ENCODE results near the gene FGD3.
A peak's percentile ranks its signal among the peaks of the same experiment; 100 is the strongest.

FGD3 gene

DNA sequence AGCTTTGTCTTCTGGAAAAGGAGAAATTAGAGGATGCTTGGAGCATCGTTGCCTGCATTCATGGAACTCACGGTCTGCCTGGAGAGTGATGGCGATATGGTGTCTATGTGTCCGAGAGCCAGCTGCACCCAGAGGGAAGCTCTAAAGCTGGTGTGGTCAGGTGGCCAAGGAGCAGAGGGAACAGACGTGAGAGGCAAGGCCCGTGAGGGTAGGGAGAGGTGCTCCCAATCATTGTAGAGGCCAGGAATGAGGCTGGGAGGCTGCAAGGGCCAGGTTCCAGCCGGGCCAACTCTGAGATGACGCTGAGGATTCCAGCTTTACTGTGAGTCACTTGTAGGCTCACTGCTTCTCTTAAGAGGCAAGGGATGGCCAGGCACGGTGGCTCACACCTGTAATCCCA is 7.6 kb downstream of the FGD3 start:
- DNase-seq, result no peak

DNA sequence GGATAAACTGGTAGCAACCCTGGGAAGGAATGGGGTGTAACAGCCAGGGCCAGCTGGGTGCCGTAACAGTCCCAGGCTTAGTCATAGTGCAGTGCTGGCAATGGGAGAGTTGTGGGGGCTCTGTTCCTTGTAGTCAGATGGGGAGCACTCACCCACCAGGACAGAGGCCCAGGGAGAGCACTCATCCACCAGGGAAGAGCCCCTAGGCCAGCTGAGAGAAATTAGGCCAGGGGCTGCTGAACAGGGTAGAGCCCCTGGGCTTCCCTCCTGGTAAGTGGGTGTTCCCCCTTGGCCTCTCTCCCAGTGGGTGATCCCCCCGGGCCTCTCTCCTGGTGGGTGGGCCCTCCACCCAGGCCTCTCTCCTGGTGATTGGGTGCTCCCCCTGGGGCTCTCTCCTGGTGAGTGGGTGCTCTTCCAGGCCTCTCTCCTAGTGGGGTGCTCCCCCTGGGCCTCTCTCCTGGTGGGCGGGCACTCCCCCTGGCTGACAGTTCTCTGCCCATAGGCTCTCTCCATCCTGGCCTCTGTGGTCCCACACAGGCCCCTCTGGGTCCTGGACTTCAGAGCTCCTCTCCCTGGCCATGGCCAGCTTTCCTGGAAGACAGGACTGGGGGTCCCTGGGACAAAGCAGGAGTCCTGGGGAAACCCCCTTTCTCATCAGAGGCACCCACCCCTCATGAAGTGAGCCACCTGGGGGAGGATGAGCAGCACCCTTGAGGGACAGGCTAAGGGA is 13.4 kb downstream of the FGD3 start:
- no peak for DNase-seq

DNA sequence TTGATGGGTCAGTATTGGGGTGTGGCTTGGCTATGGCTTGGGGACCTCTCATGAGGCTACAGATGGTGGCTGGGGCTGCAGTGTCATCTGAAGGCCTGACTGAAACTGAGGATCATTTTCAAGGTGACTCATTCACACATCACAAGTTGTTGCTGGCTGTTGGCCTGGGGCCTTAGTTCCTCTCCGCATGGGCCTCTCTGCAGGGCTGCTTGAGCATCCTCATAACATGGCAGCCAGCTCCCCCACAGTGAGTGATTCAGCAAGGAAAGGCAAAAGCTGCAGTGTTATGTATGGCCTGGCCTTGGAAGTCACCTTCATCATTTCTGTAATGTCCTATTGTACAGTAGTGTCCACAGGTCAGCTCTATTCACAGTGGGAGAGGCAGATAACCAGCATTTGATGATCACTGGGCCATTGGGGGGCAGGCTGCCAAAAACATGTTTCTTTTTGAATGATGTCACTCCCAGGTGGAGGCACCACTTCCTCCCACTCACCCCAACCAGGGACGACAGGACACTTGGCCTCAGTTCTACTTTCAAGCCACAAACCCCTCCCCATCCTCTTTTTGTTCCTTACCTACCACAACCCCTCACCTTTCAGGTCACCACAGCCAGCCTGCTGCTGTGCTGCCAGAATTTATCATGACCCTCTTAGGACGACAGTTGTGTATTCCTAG is 14.4 kb downstream of the FGD3 start:
- DNase-seq, result peak in 1 of 2 donors; percentile 51

DNA sequence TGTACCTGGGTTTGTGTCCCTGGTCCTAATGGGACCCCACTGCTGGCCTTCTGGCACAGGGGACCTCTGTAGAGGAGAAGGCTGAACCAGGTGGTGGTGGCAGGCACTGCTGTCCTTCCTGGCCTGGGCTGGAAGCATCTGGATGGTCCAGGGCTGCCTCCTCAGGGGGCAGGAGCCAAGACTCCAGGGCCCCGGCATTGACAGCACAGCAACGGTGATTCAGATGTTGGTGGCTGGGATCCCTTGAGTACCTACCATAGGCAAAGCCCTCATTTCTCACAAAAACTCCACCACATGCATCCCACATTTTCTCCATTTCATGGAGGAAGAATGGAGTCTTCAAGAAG is 15.0 kb downstream of the FGD3 start:
- DNase-seq, result no peak

DNA sequence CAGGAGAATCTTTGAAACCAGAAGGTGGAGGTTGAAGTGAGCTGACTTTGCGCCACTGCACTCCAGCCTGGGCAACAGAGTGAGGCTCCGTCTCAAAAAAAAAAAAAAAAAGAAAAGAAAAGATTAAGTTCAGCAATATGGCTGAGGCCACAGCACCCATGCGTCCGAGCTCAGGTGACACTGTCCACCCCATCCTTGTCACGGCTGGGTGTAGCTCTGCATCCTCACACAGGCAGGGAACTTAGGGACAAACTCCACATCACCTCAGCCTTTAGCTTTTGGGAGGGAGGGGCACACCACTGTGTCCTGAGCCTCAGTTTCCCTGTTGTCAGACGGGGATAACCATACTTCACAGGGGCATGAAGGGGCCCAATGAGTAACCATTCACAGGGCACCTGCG is 15.5 kb downstream of the FGD3 start:
- DNase-seq, result no peak

DNA sequence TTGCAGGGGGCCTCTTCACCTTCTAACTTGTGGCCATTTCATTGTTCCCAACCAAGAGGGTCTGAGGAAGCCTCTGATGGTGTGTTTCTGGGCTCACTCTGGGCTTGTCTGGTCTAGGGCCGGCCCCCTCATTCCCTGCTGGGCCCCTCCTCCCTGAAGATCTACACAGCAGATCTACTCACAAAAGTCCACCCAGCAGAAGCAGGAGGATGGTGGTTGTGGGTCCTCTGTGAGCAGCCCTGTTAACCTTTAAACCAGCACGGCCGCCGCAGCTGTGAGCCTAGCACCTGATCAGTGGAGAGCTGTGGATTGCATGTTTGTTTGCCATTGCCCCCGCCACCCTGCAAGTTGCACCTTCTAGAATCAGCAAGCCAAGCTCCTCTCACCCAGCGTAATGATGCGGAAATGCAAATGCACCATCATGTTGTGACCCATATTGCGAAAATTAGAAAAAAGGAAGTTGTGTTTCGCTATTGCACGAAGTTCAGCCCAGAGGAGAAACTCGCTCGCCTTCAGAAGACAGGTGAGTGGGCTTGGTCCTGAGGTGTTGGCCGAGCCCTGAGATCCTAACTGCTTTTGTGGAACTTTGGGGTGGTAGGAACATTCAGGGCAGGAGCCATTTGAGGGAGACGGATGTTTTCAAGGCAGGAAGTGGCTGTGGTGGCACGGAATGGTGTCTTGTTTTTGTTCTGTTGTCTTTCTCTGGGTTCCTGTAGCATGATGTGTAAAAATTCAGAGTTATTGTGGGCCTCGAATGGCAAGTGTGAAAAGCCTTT is 16.7 kb downstream of the FGD3 start:
- DNase-seq, result peak; percentile 79 to 83

DNA sequence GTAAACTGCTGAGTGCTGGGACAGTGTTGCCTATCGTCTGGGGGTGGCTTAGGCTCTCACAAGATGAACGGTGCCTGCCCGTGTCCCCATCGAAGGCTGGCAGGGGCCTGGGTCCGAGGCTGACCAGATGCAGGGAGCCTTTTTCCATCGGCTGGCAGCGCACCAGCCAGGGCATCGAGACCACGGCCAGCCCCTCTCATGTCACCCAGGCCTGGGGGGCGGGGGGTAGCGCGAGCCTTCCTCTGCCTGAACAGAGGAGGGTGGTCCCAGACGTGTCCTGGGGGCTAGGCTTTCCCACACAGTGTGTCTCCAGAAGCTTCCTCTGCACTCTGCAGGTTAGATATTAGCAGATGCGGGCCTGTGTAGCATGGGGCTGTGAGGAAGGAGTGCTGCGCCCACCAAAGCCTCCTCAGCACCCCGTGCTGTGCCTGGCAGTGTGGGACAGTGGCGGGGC is 17.3 kb downstream of the FGD3 start:
- DNase-seq, result no peak

DNA sequence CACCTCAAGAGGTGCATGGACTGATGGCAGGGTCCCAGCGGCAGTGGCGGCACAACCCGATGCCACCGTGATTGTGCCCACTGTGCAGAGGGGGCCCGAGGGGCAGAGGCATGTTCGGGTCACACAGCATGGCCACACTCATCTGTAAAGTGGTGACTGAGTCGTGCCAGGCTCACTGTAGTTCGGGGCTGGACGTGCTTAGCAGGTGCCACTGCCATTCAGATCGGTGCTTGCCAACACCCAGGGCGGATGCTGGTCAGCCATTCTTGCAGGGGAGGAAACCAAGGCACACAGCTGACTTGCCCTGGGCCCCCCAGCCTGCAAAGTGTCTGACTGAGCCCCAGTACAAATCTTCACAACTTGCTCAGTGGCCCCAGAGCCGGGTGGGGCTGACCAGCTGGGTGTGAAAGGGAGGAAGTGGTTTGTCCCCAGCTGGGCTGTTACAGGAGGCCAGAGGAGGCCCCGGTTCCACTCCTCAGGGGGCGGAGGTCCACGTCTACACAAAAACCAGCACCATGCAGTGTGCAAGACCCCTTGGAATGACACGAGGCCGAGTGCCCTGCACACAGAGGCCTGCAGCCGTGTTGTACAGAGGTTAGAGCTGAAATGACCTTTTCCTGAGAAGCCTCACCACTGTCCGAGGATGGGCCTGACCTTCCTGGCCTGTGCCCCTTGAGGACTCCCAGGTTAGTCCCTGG is 17.9 kb downstream of the FGD3 start:
- peak; percentile 42 to 54 for DNase-seq

DNA sequence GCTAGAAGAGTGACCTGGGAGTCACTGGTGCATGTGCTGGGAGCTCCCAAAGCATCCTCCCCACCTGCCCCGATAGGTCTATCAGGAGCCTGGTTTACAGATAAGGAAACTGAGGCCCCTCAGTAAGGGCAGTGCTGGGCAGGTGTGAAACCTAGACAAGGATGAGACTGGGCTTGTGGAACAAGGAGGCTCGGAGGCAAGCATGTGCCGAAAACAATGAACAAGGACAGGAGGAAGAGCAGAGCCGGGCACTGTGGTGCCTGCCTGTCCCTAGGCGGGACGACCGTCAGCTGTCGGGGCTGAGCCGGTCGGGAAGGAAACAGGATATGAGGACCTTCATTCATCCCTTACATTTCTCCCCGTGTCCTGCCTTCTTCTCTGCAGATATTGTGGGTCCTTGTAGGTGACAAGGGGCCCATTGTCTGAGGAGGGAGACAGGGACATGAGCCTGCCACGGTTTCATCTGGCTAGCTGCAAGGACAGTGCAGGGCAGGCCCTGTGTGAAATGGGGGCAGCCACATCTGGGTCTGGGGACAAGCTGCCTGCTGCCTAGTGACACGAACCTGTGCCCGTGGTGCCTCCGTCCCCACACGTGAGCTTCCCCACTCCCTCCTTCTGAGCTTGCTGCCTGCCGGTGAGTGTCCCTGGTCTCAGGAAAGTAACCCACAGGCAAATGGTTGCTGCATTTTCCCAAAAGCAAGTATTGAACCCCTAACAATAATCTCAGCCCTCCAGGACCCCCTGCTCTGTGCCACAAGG is 18.6 kb downstream of the FGD3 start:
- no peak for DNase-seq

DNA sequence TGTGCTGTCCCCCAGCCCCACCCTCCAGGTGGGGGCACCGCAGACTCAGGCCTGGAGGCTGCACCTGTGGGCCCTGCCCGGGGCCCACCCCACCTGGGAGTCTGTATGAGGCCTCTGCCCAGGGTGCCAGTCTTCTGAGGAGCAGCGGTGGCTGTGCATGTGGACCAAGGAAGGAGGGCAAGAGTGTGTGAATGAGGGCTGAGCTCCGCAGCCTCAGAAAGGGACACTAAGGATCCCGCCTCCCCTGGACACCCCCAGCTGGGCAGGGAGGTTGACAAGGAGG is 19.1 kb downstream of the FGD3 start:
- no peak for DNase-seq

DNA sequence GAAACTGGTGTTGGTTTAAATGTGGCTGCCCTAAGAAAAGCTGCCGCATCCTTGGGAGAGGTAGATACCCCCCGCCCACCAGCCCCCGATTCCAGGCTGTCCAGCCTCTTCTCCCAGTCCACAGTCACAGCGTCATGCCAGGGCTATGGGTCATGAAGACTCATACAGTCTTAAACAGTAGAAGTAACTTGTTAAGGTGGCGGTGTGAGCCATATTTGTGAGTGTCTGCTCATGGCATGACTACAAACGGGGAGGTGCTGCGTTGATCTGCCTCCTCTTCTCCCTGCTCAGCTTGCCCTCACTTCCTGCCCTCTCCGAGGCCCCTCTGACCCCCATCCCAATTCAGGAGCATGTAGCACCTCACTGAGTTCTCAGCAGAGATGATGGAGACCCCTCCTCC is 20.8 kb downstream of the FGD3 start:
- no peak for DNase-seq

DNA sequence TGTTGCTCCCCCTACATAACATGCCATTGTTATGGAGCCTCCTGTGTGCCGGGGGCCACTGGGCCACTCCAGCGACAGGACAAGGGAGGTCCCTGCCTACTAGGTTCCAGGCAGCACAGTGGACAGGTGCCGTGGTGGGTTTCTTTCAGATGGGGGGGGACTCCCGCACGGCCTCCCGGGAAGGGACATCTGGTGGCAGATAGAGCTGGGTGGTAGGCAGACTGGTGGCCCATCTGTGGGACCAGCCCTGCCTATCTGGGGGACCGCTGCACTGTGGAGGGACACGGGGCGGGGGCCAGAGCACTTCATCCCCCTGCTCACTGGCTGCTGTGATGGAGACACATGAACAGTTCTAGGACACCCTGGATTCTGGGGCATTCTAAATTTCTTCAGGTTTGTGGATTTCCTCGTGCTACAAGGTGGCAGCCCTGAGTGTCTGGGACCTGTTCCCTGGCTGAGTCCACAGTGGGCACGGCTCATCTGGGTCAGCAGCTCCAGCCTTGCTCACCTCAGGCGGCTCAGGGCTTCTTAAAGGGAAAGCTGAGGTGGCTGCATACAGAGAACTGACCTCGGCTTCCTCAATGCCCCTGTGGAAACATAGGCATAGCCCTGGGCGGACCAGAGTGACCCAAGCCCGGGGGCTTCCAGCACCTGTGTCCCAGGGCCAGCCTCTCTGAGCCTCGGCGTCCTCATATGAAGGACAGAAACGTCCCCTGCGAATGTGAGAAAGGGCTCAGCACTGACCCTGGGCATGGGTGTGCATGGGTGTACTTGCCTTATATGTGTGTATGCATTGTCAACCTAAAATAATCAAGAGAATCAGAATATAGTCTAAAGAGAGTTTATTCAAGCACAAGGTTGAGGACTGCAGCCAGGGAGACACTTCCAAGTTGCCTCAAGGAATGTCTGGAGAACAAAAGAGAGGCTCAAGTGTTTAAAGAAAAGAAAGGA is 22.5 kb downstream of the FGD3 start:
- DNase-seq, result no peak

DNA sequence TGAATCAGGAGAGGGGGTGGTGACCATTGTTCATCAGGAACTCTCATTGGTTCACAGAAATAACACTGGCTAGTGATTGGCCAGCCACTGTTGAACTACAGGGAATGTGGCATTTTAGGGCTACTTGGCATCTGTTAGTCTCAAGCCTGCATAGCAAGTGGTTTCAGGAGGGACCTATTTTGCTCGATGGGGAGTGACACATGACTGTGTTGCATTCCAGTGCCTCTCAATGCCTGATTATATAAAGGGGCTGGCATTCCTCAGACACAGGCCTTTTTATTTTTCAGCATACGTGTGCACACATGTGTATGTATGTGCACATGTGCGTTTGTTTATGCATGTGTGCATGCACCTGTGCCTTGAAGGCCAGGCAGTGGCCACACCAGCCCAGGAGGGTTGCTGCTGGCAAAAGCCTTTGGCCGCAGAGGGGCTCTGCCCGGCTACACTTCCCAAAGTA is 23.2 kb downstream of the FGD3 start:
- no peak for DNase-seq

DNA sequence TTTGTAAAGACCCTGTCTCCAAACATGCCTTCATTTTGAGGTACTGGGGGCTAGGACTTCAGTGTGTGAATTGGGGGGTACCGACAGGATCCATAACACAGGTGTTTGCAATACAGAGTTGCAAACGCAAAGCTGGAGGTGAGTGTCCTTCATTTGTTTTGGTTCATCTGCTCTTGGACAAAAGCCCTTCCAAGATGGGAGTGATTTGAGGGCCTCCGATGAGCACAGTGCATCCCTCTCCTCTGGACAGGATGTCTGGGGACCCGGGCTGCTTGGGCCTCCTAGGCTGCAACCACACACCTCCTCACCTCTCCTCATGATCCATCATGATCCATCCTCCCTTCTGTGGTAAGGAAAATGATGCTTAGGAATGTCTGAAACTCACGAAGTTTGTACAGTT is 23.8 kb downstream of the FGD3 start:
- no peak for DNase-seq

DNA sequence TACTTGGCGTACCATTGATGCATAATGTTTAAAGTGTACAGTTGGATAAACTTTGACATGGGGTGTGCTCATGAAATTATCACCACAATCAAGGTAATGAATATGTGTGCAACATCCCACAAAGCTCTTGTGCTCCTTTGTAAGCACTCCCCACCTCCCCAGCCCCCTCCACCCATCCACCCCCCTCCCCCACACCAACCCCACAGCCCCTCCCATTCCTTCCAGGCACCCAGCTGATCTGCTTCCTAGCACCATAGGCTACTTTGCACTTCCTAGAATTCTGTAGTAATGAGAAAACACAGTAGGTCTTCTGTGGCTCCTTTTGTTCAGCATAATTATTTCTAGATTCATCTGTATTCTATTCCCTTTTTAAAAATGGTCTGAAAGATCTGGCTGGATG is 24.5 kb downstream of the FGD3 start:
- no peak for DNase-seq

DNA sequence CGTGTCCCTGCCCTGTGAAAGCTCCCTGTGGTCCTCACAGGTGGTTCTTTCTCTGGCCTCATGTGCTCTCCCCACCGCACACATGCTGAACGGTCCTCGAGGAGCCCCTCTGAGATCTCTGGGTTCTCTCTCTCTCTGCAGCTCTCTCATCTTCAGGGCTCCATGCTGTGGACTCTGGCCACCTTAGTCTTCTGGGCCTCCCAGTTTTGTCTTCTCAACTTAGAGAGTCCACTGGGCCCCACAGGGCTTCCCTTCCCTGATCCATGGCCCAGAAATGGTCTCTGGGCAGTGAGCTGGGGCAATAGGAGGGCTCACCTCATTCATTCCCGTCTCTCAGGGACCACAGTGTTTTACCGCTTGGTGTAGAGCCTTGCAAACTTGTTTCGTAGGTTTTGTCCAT is 26.4 kb downstream of the FGD3 start:
- DNase-seq, result no peak

DNA sequence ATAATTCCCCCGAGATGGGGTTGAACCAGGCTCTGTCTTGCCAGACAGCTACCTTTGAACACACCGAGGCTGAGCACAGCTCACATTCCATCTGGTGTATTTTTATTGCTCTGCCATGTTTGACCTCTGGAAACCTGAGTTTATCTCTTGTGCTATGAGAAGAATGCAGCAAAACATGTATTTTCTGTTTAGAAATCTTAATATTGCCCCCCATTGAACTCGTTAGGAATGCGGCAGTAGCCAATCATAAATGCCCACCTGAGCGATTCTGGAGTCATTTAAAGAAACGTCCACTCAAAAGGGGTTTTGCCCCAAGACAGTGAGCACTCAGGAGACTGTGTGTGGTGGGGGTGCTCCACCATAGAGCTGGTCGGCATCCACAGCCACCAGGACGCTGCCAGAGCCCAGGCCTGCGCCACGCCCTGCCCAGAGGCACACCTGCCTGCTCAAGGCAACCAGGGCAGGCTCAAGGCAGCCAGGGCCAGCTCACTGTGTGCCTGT is 26.9 kb downstream of the FGD3 start:
- no peak for DNase-seq

DNA sequence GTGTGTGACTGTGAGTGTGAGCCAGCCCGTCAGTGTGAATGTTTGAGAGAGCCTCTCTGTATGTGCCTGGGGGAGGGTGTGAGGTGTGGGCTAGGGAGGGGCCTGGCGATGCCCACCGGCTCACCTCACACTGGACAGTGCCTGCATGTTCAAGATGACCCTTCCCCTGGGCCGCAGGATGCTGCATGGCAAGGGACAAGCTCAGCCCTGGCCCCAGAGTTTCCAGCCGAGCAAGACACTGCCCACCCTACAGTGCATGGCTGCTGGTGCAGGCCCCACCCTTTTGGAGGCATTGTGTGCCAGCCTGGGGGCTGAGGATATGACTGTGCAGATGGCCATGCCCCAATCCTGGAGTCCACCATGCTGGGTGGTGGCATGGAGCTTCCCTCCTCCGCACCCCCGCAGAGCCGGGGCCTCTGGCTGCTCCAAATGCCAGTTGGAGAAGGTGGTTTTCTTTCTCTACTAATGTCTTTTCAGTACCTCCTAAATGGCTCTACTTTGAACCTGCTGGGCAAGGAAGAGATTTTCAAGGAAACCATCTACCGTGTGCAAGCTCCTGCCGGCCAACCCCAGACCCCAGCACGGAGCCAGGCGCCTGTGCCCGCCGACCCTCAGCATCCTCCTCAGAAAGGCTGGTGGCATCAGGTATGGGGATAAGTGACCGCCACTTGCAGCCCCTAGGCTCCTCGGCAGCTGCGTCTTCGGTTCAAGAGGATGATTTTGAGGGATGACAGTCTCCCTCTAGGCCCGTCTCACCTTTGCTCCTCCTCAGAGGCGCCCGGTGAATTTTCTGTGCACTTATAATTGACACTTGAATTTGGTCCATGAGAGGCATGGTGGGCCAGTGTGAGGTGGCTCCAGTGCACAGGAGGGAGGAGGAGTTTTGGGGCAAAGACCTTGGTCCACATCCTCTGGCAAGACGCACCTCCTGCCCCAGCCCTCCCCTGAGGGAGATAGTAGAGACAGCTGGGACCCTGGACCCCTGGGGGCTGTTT is 27.7 kb downstream of the FGD3 start:
- DNase-seq, result no peak

DNA sequence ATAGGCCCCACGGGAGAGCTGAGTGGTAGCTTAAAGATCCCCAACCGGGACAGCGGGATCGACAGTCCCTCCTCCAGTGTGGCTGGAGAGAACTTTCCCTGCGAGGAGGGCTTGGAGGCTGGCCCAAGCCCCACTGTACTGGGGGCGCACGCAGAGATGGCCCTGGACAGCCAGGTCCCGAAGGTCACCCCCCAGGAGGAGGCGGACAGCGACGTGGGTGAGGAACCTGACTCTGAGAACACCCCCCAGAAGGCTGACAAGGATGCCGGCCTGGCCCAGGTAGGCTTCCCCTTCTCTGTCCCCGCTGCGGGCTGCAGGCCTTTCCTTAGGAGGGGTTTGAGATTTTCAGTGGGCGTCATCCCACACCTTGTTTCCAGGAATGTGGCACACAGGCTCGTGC is 29.1 kb downstream of the FGD3 start:
- no peak for DNase-seq

DNA sequence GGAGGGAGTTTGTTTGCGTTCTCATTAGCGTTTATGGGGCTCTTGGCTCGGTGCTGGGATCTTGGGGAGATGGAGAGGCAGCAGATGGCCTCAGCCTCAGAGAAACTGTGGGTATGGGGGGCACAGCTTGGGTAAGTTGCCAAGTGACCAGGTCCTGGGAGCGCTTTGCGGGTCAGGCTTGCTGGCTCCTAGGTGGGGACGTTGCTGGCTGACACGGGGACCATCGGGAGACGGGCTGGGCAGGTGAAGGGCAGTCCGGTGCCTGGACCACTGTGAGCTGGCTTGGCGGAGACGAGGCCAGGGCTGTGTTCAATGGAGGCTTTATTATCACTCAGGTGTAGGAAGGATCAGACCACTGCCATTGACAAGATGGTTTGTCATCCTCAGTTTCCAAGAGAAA is 30.0 kb downstream of the FGD3 start:
- DNase-seq, result no peak
